ENCODE data around the gene PPP2R5C.

Gene PPP2R5C

GRCh38 chr14:101770183-101770582 lies 8.7 kb downstream of the PPP2R5C start:
- TF ChIP-seq EZH2phosphoT487 (IDR thresholded peaks at IDR 0.05; ENCODE audit: borderline replicate concordance, low read length): no peak
- no peak for TF ChIP-seq CTCF (IDR thresholded peaks at IDR 0.05; ENCODE audit: low read depth, low read length, poor library complexity, severe bottlenecking)
- H3K79me2 ChIP-seq (ENCODE audit: control insufficient read depth, low read length): peaks cover 14% of the 10 kb centered on the region
- H4K20me1 ChIP-seq (ENCODE audit: control insufficient read depth, insufficient read depth, low read depth, low read length): no peaks in the 10 kb centered on the region
- peaks cover 54% of the 10 kb centered on the region for H3K4me1 ChIP-seq (ENCODE audit: control insufficient read depth, low read length)
- H3K27me3 ChIP-seq (ENCODE audit: control insufficient read depth, low read length): no peaks in the 10 kb centered on the region
- H3F3A ChIP-seq (ENCODE audit: control insufficient read depth, insufficient read depth): peaks cover 39% of the 10 kb centered on the region
- no peak overlapping the region for H3K4me3 ChIP-seq (ENCODE audit: low read length)
- peaks cover 7% of the 10 kb centered on the region; the same call in 1 of the 2 replicates for H3K36me3 ChIP-seq (ENCODE audit: control insufficient read depth, low read length)
- no peaks in the 10 kb centered on the region for H3K9me2 ChIP-seq (replicated peaks; ENCODE audit: control insufficient read depth, low read length)
- H3K9me3 ChIP-seq (ENCODE audit: control insufficient read depth, insufficient read depth, low read length): no peaks in the 10 kb centered on the region
- no peak overlapping the region for H3K27ac ChIP-seq (ENCODE audit: low read depth, low read length)
- H3K4me2 ChIP-seq (ENCODE audit: low read length): no peak overlapping the region

- Histone ChIP-seq H3F3A (ENCODE audit: control insufficient read depth, insufficient read depth) (peaks cover 51% of the 10 kb centered on the region), H3K79me2 (ENCODE audit: control insufficient read depth, low read length) (peaks cover 22% of the 10 kb centered on the region), H3K36me3 (ENCODE audit: control insufficient read depth, low read length) (peaks cover 5% of the 10 kb centered on the region; the same call in 1 of the 2 replicates), H3K27me3 (ENCODE audit: control insufficient read depth, low read length) (no peaks in the 10 kb centered on the region), H3K4me2 (ENCODE audit: low read length) (peak overlapping the region; percentile 90), H3K27ac (ENCODE audit: low read depth, low read length) (peak overlapping the region; percentile 98), H4K20me1 (ENCODE audit: control insufficient read depth, insufficient read depth, low read depth, low read length) (no peaks in the 10 kb centered on the region), H3K4me3 (ENCODE audit: low read length) (peak overlapping the region; percentile 62), H3K4me1 (ENCODE audit: control insufficient read depth, low read length) (peaks cover 80% of the 10 kb centered on the region), H3K9me2 (replicated peaks; ENCODE audit: control insufficient read depth, low read length) (no peaks in the 10 kb centered on the region), H3K9me3 (ENCODE audit: control insufficient read depth, insufficient read depth, low read length) (no peaks in the 10 kb centered on the region)
- TF ChIP-seq EZH2phosphoT487 (IDR thresholded peaks at IDR 0.05; ENCODE audit: borderline replicate concordance, low read length): no peak
- TF ChIP-seq CTCF (IDR thresholded peaks at IDR 0.05; ENCODE audit: low read depth, low read length, poor library complexity, severe bottlenecking): no peak
Observed at GRCh38 chr14:101772770-101773169, 11.3 kb downstream of the PPP2R5C start.

- Histone ChIP-seq H3K9me3 (ENCODE audit: control insufficient read depth, insufficient read depth, low read length) (no peaks in the 10 kb centered on the region), H3K9me2 (replicated peaks; ENCODE audit: control insufficient read depth, low read length) (no peaks in the 10 kb centered on the region), H3K79me2 (ENCODE audit: control insufficient read depth, low read length) (peaks cover 23% of the 10 kb centered on the region), H3K27ac (ENCODE audit: low read depth, low read length) (peak overlapping the region; percentile 98), H4K20me1 (ENCODE audit: control insufficient read depth, insufficient read depth, low read depth, low read length) (no peaks in the 10 kb centered on the region), H3K4me2 (ENCODE audit: low read length) (peak overlapping the region; percentile 90), H3K27me3 (ENCODE audit: control insufficient read depth, low read length) (no peaks in the 10 kb centered on the region), H3K36me3 (ENCODE audit: control insufficient read depth, low read length) (peaks cover 5% of the 10 kb centered on the region; the same call in 1 of the 2 replicates), H3K4me3 (ENCODE audit: low read length) (peak overlapping the region; percentile 62), H3K4me1 (ENCODE audit: control insufficient read depth, low read length) (peaks cover 82% of the 10 kb centered on the region), H3F3A (ENCODE audit: control insufficient read depth, insufficient read depth) (peaks cover 51% of the 10 kb centered on the region)
- TF ChIP-seq EZH2phosphoT487 (IDR thresholded peaks at IDR 0.05; ENCODE audit: borderline replicate concordance, low read length) (no peak), CTCF (IDR thresholded peaks at IDR 0.05; ENCODE audit: low read depth, low read length, poor library complexity, severe bottlenecking) (no peak)
Observed at GRCh38 chr14:101773378-101773777, 11.9 kb downstream of the PPP2R5C start.

All from DOHH2 (cell line).